HEK293 (cell line): ENCODE data around the gene ALS2.
A peak's percentile ranks its signal among the peaks of the same experiment; 100 is the strongest.

Source experiments
- CTCF ChIA-PET: fragments of 350-600 bp; formaldehyde crosslinking; extraction: SDS; loops from one replicate; lab custom pipeline; 2021; ENCODE audit warnings: antibody characterized with exemption; lab: Yijun Ruan, JAX
- POLR2A ChIA-PET: fragments of 300-600 bp; formaldehyde crosslinking; extraction: SDS; loops from one replicate; lab custom pipeline; 2020; ENCODE audit warnings: antibody characterized with exemption, inconsistent platforms; lab: Yijun Ruan, JAX
- H3K27ac ChIP-seq: fragments of 200-500 bp; sonication (Bioruptor generic); 2 replicates; pipeline ENCODE4 v1.5.1; 2014; ENCODE audit warnings: low read depth, low read length, control low read depth, inconsistent platforms; ENCODE audit errors: extremely low read depth
- H3K36me3 ChIP-seq, 2 experiments: fragments of 200-500 bp in 1 of 2; sonication (Bioruptor generic) in 1 of 2; 1 replicate in 1 of 2; 2 replicates in 1 of 2; pipeline ENCODE4 v1.5.1; 2014 to 2017; ENCODE audit warnings: inconsistent platforms in 2 of 2, low read length in 2 of 2; ENCODE audit not compliant: control insufficient read depth in 2 of 2, insufficient read depth in 1 of 2
- H3K4me1 ChIP-seq: fragments of 200-500 bp; sonication (Bioruptor generic); 2 replicates; pipeline ENCODE4 v1.5.1; 2014; ENCODE audit warnings: mild to moderate bottlenecking, low read length, inconsistent platforms; ENCODE audit not compliant: control insufficient read depth, insufficient read depth
- H3K4me3 ChIP-seq: 2 replicates; pipeline ENCODE4 v1.5.1; 2011; ENCODE audit warnings: low read depth, mild to moderate bottlenecking, control low read depth, low read length, moderate library complexity
- H3K9me3 ChIP-seq: fragments of 200-500 bp; sonication (Bioruptor generic); 2 replicates; pipeline ENCODE4 v1.5.1; 2014; ENCODE audit warnings: low read depth, low read length, inconsistent platforms; ENCODE audit not compliant: control insufficient read depth, insufficient read depth
- ATF2 ChIP-seq: fragments of 450-650 bp; formaldehyde crosslinking; IDR thresholded peaks from 2 replicates; pipeline ENCODE4 v1.5.1; 2016; ENCODE audit warnings: missing biosample characterization, missing genetic modification characterization, low read depth
- GLIS1 ChIP-seq: fragments of 450-650 bp; formaldehyde crosslinking; IDR thresholded peaks from 2 replicates; pipeline ENCODE4 v1.5.1; 2016; ENCODE audit warnings: missing biosample characterization, missing genetic modification characterization
- MYNN ChIP-seq: fragments of 450-650 bp; formaldehyde crosslinking; IDR thresholded peaks from 2 replicates; pipeline ENCODE4 v1.5.1; 2016; ENCODE audit warnings: missing biosample characterization, missing genetic modification characterization, borderline replicate concordance
- SP2 ChIP-seq: fragments of 450-650 bp; formaldehyde crosslinking; IDR thresholded peaks from 2 replicates; pipeline ENCODE4 v1.5.1; 2016; ENCODE audit warnings: missing biosample characterization, missing genetic modification characterization
- SP7 ChIP-seq: fragments of 450-650 bp; formaldehyde crosslinking; IDR thresholded peaks from 2 replicates; pipeline ENCODE4 v1.5.1; 2016; ENCODE audit warnings: missing biosample characterization, missing genetic modification characterization
- ZNF112 ChIP-seq: fragments of 450-650 bp; formaldehyde crosslinking; IDR thresholded peaks from 2 replicates; pipeline ENCODE4 v1.5.0; 2017; ENCODE audit warnings: missing biosample characterization, missing genetic modification characterization
- ZNF140 ChIP-seq: fragments of 450-650 bp; formaldehyde crosslinking; IDR thresholded peaks from 2 replicates; pipeline ENCODE4 v1.5.1; 2016; ENCODE audit warnings: missing biosample characterization, missing genetic modification characterization
- ZNF24 ChIP-seq: fragments of 450-650 bp; formaldehyde crosslinking; IDR thresholded peaks from 2 replicates; pipeline ENCODE4 v1.5.1; 2016; ENCODE audit warnings: missing biosample characterization, missing genetic modification characterization
- ZNF274 ChIP-seq, 2 experiments: fragments of 200-500 bp in 1 of 2; fragments of 450-650 bp in 1 of 2; sonication (Bioruptor generic) in 1 of 2; formaldehyde crosslinking in 1 of 2; IDR thresholded peaks; 2 replicates each; pipeline versions ENCODE4 v1.5.1 to v1.6.1; 2014 to 2016; ENCODE audit warnings: borderline replicate concordance in 1 of 2, inconsistent platforms in 1 of 2, low read length in 1 of 2, missing biosample characterization in 1 of 2, missing genetic modification characterization in 1 of 2
- ZNF394 ChIP-seq: fragments of 450-650 bp; formaldehyde crosslinking; IDR thresholded peaks from 2 replicates; pipeline ENCODE4 v1.5.1; 2016; ENCODE audit warnings: missing biosample characterization, missing genetic modification characterization, mild to moderate bottlenecking, moderate library complexity, borderline replicate concordance
- ZNF626 ChIP-seq: fragments of 450-650 bp; sonication (Bioruptor Pico); formaldehyde crosslinking; IDR thresholded peaks from 2 replicates; pipeline ENCODE4 v1.5.1; 2018; ENCODE audit warnings: missing biosample characterization, missing genetic modification characterization, inconsistent platforms
- ZNF658 ChIP-seq: fragments of 450-650 bp; formaldehyde crosslinking; IDR thresholded peaks from 2 replicates; pipeline ENCODE4; 2016; ENCODE audit warnings: missing biosample characterization, missing genetic modification characterization
- ZNF670 ChIP-seq: fragments of 450-650 bp; formaldehyde crosslinking; IDR thresholded peaks from 2 replicates; pipeline ENCODE4 v1.5.1; 2016; ENCODE audit warnings: missing biosample characterization, missing genetic modification characterization, low read depth
- ZNF843 ChIP-seq: fragments of 450-650 bp; formaldehyde crosslinking; IDR thresholded peaks from 2 replicates; pipeline ENCODE4 v1.5.1; 2016; ENCODE audit warnings: missing biosample characterization, missing genetic modification characterization

Gene ALS2

DNA sequence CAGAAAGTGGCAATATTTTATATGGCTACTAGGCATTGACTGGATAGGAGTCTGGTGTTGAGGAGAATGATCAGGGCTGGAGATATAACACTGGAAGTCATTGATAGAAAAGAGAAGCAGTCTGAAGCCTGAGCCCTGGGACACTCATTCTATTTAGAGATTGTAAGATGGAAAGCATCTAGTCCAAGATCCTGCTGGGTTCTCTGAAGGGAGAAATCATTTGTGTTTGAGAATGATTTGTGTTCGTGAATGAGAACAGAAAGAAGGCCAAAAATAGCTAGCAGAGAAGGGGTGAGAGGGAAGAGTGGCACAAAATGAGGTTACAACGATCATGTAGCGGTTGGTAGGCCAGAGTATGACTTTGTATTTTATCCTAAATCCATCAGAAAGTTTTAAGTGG lies 7.6 kb upstream of the ALS2 start (continued):
- TF ChIP-seq GLIS1 (no peak), ZNF140 (tag by site-specific recombination) (no peak), MYNN (tag by site-specific recombination) (no peak), ZNF843 (tag by site-specific recombination) (no peak)

DNA sequence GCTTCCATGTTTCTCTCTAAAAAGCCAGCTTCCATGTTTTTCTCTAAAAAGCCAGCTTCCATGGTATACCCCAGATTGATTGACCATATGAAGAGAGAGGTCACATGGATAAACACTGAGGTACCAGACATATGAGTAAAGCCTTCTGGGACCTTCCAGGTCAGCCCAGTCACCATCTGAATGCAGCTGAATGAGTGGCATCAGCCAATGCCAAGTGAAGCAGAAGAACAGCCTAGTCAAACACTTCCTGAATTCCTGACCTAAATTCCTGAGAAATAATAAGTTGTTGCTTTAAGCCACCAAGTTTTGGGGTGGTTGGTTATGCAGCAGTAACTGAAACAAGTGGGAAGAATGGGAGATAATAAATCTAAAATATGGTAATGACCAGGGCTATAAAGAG lies 5.7 kb upstream of the ALS2 start:
- TF ChIP-seq SP7 (no peak), ZNF274 (IDR thresholded peaks at IDR 0.05; ENCODE audit: low read length) (no peak), ZNF274 (tag by site-specific recombination; IDR thresholded peaks at IDR 0.05; ENCODE audit: borderline replicate concordance) (no peak)
- POLR2A ChIA-PET, result no interaction called here
- no peaks in the 10 kb centered on the region for H3K4me1 ChIP-seq
- no peak overlapping the region for H3K4me3 ChIP-seq
- no peak overlapping the region for H3K27ac ChIP-seq
- CTCF ChIA-PET, result interaction anchor here (1.3 kb wide), 1 partner anchor 74 kb away, joined by 3 read pairs; no protein-coding TSS in a partner anchor
- H3K9me3 ChIP-seq, result no peaks in the 10 kb centered on the region
- H3K36me3 ChIP-seq, result no peaks in the 10 kb centered on the region

DNA sequence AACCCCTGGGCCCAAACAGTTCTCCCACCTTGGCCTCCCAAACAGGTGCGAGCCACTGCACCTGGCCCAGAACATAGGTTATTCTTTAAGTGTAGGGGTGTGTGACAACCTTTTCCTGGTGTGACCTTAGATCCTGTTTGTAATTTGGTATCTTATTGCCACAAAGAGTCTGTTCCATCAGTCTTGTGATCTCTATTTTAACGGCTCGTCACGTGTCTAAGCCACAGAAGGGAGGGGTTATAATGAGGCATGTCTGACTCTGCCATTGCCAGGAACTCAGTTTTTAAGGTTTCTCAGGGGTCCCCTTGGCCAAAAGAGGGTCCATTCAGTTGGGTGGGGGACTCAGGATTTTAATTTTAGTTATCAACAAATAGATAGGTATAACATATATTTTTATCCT lies 4.4 kb upstream of the ALS2 start:
- H3K4me3 ChIP-seq, result no peak overlapping the region
- H3K9me3 ChIP-seq, result no peaks in the 10 kb centered on the region
- H3K27ac ChIP-seq, result no peak overlapping the region
- no peaks in the 10 kb centered on the region for H3K36me3 ChIP-seq
- TF ChIP-seq ZNF394 (no peak), ZNF658 (tag by site-specific recombination) (no peak), SP2 (no peak), ZNF670 (tag by site-specific recombination) (no peak), ZNF626 (no peak)
- ChIA-PET CTCF (interaction anchor here (1.5 kb wide), 1 partner anchor 10 kb away, joined by 5 read pairs; no protein-coding TSS in a partner anchor), POLR2A (no interaction called here)
- H3K4me1 ChIP-seq, result no peaks in the 10 kb centered on the region

DNA sequence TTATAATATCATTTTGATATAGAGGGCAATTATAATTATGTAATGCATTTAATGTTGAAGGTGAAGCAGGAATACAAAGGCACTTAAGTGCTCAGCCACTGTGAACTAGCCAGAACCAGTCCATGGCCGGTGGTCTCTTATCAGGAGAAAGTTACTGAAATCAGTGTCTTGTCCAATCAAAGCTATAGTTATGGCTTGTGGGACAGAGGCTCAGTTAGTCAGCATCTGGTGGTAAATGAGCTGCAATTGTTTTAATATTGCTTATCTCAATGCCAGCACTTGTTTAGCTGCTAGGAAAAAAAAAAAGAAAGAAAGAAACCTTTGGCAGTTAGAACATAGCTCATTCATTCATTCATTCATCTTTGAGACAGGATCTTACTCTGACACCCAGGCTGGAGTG lies 3.8 kb upstream of the ALS2 start:
- Histone ChIP-seq H3K4me3 (no peak overlapping the region), H3K4me1 (peaks cover under 1% of the 10 kb centered on the region; the same call in 1 of the 2 replicates), H3K9me3 (no peaks in the 10 kb centered on the region), H3K36me3 (no peaks in the 10 kb centered on the region), H3K27ac (no peak overlapping the region)
- TF ChIP-seq ATF2, result peak; percentile 26; the same call in 1 of the 2 replicates
- no peak for TF ChIP-seq ZNF112 (tag by site-specific recombination)
- TF ChIP-seq ZNF24 (tag by site-specific recombination), result no peak
- CTCF ChIA-PET, result interaction anchor here (0.6 to 1.5 kb wide), 3 partner anchors 11 to 552 kb away, joined by 3 to 5 read pairs (median 5); no protein-coding TSS in a partner anchor
- POLR2A ChIA-PET, result interaction anchor here (0.5 kb wide), 1 partner anchor 13 kb away, joined by 9 read pairs; no protein-coding TSS in a partner anchor

DNA sequence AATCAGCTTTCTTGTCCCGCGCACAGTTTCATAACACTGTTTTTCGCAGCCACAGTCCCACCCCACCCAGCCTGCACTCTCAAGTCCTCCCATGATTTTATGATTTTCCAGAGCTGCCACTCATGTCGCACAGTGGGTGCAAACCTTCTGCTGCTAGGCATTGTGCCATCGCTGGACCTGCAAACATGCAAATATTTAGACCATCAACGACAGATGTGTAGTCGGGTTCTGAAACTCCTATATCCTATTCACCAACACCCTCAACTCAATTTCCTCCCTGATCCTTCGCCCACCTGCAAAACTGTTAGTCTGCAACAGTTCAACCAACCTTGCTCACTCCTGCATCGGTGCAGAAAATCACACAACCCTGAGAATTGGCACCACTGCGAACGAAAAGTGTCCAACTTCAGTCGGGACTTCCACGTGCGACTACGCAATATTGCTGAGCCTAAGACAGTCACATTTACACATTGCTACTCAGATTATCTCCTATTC lies 871 bp upstream of the ALS2 start:
- TF ChIP-seq ATF2, result no peak
- Histone ChIP-seq H3K36me3 (no peaks in the 10 kb centered on the region), H3K4me3 (peak overlapping the region; percentile 98), H3K9me3 (no peaks in the 10 kb centered on the region), H3K27ac (peak overlapping the region; percentile 8; the same call in 1 of the 2 replicates), H3K4me1 (peaks cover 13% of the 10 kb centered on the region; the same call in 1 of the 2 replicates)
- ChIA-PET POLR2A (interaction anchor here (1.0 to 1.5 kb wide), 8 partner anchors 10 to 854 kb away, joined by 3 to 11 read pairs (median 4); partner anchors contain the start of genes CDK15, FAM117B, SUMO1 and TMEM237), CTCF (interaction anchor here (1.6 to 1.7 kb wide), 2 partner anchors 15 to 397 kb away, joined by 5 to 6 read pairs; no protein-coding TSS in a partner anchor)
